Kidney epithelial cell (primary cell): Measurements from ENCODE around the gene DNAJC5G. TPM values are rescaled to one million over a fixed set of nuclear protein-coding genes. Genes with fewer than 3 reads are reported as not detected.
A peak's percentile ranks its signal among the peaks of the same experiment; 100 is the strongest.

Experiments used
- DNase-seq: peaks from one replicate; pipeline ENCODE4 v3.0.0-alpha.2; 2010; ENCODE audit warnings: low read depth
- H3K27me3 ChIP-seq: 2 replicates; pipeline ENCODE4 v1.6.0; 2011; ENCODE audit warnings: low read length; ENCODE audit not compliant: control insufficient read depth, insufficient read depth
- H3K36me3 ChIP-seq: 2 replicates; pipeline ENCODE4 v1.5.1; 2011; ENCODE audit warnings: low read length; ENCODE audit not compliant: control insufficient read depth, insufficient read depth
- H3K4me3 ChIP-seq: 2 replicates; pipeline ENCODE4 v1.5.1; 2011; ENCODE audit warnings: low read depth, mild to moderate bottlenecking, control low read depth, low read length
- total RNA-seq: library from RNA; depleted of rRNA; stranded (reverse); fragments of >200 nt; gene quantifications from 2 replicates; pipeline ENCODE4 v1.2.3, GENCODE V29; 2015
- TF ChIP-seq, protein P1 (sequence below): IDR thresholded peaks from 2 replicates; pipeline ENCODE4 v1.5.1; 2011; ENCODE audit warnings: mild to moderate bottlenecking, moderate library complexity, low read length, control low read depth, inconsistent platforms; ENCODE audit not compliant: insufficient read depth, poor library complexity, severe bottlenecking

DNAJC5G gene
- total RNA-seq, 1 donor from 2014 or later = not detected

DNA sequence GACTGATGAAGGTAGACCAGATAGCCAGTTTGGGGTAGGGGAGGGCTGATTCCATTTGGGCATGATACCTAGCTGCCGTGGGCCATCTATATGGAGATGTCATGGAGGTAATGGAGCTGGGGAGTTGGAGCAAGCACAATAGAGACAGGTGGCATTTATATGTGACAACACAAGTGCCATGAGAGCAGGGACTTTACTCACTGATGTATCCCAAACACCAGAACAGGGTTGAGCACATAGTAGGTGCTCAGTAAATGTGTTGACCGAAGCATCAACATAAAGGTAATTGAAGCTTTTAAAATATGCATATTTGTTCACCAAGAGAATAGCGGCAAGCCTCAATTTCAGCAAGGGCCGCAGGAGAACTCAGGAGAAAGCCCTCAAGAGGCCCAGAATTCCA, 27.3 kb upstream of the DNAJC5G start:
- peaks cover 24% of the 10 kb centered on the region for H3K27me3 ChIP-seq
- no peak overlapping the region for H3K4me3 ChIP-seq
- H3K36me3 ChIP-seq = peaks cover 2% of the 10 kb centered on the region
- no peak for DNase-seq
- TF ChIP-seq, protein P1, sequence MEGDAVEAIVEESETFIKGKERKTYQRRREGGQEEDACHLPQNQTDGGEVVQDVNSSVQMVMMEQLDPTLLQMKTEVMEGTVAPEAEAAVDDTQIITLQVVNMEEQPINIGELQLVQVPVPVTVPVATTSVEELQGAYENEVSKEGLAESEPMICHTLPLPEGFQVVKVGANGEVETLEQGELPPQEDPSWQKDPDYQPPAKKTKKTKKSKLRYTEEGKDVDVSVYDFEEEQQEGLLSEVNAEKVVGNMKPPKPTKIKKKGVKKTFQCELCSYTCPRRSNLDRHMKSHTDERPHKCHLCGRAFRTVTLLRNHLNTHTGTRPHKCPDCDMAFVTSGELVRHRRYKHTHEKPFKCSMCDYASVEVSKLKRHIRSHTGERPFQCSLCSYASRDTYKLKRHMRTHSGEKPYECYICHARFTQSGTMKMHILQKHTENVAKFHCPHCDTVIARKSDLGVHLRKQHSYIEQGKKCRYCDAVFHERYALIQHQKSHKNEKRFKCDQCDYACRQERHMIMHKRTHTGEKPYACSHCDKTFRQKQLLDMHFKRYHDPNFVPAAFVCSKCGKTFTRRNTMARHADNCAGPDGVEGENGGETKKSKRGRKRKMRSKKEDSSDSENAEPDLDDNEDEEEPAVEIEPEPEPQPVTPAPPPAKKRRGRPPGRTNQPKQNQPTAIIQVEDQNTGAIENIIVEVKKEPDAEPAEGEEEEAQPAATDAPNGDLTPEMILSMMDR = no peak

DNA sequence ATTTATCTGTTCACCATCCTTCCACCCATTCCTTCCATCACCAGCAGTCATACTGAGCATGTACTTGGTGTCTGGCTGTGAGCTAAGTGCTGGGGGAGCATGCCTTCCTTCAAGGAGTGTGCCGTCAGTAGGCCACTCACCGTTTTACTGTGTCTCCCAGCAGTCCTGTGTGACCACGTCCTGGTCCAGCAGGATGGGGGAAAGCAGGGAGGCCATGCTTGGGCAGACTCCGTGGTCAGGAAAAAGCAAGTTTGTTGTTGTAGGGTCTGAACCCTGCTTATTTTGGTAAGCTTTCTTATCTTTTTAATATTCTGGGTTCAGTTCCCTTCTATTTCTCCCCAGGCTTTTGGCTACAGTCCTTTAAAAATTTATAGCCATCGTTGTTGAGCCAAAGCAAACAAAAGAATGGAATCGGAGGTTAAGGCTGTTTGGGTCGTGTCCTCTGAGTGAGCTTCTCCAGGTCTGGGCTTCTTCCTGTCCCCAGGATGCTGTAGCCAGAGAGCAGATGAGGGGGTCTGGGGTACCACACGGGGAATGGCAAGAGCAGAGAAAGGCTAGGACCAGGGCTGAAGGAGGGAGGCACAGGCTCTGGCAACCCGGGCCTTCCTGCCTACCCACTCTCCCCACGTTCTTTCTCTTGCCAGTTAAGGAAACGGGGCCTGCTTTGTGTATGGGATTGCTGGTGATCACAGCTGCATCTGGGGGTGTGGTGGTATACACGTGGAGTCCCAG, 25.9 kb upstream of the DNAJC5G start:
- no peaks in the 10 kb centered on the region for H3K36me3 ChIP-seq
- peaks cover 27% of the 10 kb centered on the region for H3K27me3 ChIP-seq
- no peak for DNase-seq
- TF ChIP-seq, protein P1 = no peak
- no peak overlapping the region for H3K4me3 ChIP-seq

DNA sequence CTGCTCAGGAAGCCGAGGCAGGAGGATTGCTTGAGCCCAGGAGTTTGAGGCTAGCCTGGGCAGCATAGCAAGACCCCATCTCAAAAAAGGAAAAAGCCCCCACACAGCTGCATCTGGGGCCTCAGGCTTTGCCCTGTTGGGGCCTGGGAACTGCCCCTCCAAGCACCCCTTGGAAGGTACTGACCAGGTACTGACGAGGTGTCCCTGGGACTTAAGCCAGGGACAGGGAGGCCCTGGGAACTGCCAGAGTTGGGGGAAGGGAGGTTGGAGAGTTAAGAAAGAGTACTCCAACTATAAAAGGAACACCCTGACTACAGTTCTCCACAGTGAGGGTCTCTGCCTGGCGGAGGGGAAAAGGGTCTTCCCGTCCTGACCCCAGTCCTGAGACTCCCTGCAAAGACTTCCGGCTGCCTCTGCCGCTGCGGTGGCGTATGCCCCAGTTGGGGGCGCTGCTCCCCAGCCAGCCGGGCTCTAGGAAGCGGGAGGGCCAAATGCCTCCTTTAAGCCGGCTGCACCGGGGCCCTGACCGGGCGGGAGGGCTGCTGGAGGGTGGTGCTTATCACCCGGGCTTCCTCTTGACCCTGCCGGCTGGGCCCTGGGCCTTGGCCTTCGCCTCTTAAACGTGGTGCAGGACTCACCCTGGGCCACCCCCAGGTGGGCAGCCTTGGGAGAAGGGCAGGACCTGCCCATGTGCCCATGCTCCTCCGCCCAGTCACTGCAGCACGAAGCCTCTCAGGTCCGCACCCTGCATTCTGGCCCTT, 25.2 kb upstream of the DNAJC5G start:
- H3K27me3 ChIP-seq = peaks cover 33% of the 10 kb centered on the region
- H3K4me3 ChIP-seq = no peak overlapping the region
- H3K36me3 ChIP-seq = no peaks in the 10 kb centered on the region
- no peak for DNase-seq
- TF ChIP-seq, protein P1 = peak; percentile 85

DNA sequence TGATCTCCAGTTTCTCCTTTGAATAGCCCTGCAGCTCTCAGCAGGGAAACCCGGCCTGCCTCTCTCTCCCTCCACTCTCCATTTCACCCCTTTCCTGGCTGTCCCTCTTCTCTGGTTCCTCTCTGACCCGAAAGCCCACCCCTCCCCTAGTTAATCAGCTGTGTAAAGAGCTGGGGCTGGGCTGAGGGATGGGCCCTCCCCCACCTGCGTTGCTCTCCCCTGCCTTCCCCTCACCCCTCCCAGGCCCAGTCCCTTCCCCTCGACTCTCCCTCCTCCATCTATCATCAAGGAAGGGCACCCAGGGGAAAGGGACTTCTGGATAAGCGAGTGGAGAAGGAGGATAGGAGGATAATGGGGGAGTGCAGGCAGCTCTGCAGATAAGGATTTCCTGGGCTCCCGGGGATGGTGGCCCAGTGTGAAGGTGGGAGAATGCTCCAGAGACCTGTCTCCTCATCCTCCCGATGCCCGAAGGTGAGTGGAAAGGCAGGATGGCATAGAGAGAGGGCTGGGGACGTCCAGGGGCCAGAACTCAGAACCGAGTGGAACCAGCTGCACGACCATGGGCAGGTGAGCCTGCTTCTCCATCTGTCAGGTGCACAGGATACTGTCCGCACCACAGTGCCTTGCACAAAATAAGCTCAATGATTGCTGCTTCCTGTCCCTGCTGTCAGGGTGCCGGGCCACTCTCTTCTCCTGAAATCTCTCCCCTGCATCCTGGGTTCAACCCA, 24.4 kb upstream of the DNAJC5G start:
- TF ChIP-seq, protein P1 = no peak
- Histone ChIP-seq H3K36me3 (no peaks in the 10 kb centered on the region), H3K27me3 (peaks cover 37% of the 10 kb centered on the region), H3K4me3 (no peak overlapping the region)
- DNase-seq = no peak

DNA sequence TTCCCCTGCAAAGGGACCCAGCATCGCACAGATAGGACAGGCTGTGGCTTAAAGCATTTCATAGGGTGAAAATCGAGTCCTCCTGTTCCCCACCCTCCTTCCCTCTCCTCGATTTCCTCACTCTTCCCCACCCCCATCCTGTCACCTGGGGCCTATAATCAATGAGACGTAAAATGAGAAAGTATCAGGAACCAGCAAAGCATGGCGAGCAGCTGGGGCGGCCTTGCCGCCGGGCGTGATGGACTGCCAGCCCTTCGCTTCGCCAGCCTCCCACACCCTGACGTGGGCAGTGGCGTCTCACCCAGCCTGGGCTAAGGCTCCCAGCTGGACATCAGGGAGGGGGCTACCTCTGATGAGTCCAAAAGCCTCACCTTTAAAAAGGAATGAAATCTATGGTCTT, 23.5 kb upstream of the DNAJC5G start:
- no peak overlapping the region for H3K4me3 ChIP-seq
- no peak for DNase-seq
- no peaks in the 10 kb centered on the region for H3K36me3 ChIP-seq
- TF ChIP-seq, protein P1 = no peak
- peaks cover 42% of the 10 kb centered on the region for H3K27me3 ChIP-seq
